Erythroblast (primary cell): ENCODE data around the gene PAQR5.

Experiments
- GATA1 ChIP-seq: IDR thresholded peaks from 2 replicates; pipeline ENCODE4 v1.6.1; 2011; ENCODE audit warnings: low read depth, mild to moderate bottlenecking, control low read depth, low read length, moderate library complexity
- POLR2A ChIP-seq: IDR thresholded peaks from 2 replicates; pipeline ENCODE4 v1.6.1; 2011; ENCODE audit warnings: mild to moderate bottlenecking, low read length

- TF ChIP-seq POLR2A (no peak), GATA1 (no peak)
These were observed 135.1 kb downstream of the PAQR5 start for GRCh38 chr15:69433831-69434230.
